Gastroesophageal sphincter (tissue), 3 donors: ENCODE results near the gene LDAH.

ENCODE experiments used
- POLR2AphosphoS5 ChIP-seq: sonication (generic); formaldehyde crosslinking; IDR thresholded peaks from one replicate; pipeline ENCODE4 v1.6.1; 2017; ENCODE audit warnings: antibody characterized with exemption
- TF ChIP-seq, protein P1 (sequence below), 4 experiments: fragments of 200-600 bp in 2 of 4; fragments of 450-650 bp in 2 of 4; sonication (generic) in 1 of 4; IDR thresholded peaks; one replicate each; pipeline ENCODE4 v1.5.1; 2017 to 2019; ENCODE audit warnings: antibody characterized with exemption in 4 of 4, mild to moderate bottlenecking in 2 of 4, moderate library complexity in 2 of 4

GRCh38 chr2:20745924-20746555 is 76.9 kb downstream of the LDAH start:
- TF ChIP-seq, protein P1, sequence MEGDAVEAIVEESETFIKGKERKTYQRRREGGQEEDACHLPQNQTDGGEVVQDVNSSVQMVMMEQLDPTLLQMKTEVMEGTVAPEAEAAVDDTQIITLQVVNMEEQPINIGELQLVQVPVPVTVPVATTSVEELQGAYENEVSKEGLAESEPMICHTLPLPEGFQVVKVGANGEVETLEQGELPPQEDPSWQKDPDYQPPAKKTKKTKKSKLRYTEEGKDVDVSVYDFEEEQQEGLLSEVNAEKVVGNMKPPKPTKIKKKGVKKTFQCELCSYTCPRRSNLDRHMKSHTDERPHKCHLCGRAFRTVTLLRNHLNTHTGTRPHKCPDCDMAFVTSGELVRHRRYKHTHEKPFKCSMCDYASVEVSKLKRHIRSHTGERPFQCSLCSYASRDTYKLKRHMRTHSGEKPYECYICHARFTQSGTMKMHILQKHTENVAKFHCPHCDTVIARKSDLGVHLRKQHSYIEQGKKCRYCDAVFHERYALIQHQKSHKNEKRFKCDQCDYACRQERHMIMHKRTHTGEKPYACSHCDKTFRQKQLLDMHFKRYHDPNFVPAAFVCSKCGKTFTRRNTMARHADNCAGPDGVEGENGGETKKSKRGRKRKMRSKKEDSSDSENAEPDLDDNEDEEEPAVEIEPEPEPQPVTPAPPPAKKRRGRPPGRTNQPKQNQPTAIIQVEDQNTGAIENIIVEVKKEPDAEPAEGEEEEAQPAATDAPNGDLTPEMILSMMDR (IDR thresholded peaks at IDR 0.05), result no peak
- no peak for TF ChIP-seq POLR2AphosphoS5
